ENCODE measurements around the gene ULK4. TPM values are rescaled to one million over a fixed set of nuclear protein-coding genes. Genes with fewer than 3 reads are reported as not detected.

The ULK4 gene
- total and polyA plus RNA-seq, 2 of the 8 experiments (the other 6 are each of a cell fraction or from before 2014, with no cell fraction given), result 3.0 to 10.8 TPM

DNA sequence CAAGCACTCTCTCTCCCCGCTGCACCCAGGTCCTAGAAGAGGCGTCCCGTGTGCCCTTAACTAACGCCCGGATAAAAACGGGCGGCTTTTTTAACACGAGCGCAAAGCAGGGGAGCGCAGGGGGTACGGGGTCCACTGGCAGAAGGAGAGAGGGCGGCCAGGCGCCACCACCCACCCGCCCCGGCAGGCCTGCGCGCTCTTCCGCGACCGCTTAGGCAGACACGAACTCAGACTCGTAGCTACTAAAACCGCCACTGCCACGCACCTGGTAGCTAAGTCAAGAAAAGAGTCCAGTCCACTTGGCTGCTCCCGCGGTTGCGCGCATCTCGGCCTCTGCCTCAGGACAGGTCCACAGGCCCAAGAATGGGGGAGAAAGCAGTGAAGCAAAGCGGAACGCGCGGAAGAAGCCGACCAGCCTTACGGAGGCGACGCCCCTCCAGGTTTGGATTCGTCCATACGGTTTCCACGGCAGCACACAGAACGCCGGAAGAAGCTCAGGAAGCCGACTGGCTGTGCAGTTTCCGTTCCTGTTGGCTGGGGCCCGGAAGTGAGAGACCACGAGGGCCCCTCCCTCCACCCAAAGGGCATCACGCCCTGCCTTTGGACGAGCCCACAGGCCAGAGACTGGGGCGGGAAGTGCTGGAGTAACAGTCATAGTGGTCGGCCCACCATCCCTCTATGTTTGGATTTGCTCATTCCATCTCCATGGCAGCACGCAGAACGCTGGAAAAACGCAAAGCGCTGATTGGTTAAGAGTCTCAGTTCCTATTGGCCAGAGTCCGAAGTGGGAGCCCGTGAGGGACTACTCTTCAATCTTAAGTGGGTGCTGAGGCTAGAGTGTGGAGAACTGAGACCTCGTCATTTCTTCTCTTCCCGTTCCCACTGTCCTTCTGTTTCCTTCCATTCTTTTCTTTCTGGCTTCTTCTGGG lies at the start of gene ULK4 (continued):
- TF ChIP-seq CBX8 (IDR thresholded peaks at IDR 0.05; ENCODE audit: borderline replicate concordance, low read depth, low read length) (no peak), BCL11A (IDR thresholded peaks at IDR 0.05; ENCODE audit: low read depth in 2 of 2, low read length in 2 of 2) (no peak), PHF8 (conservative IDR thresholded peaks at IDR 0.05; ENCODE audit: low read depth, low read length) (peak; percentile 46), NRF1 (IDR thresholded peaks at IDR 0.05; ENCODE audit: low read depth, low read length) (no peak), SP2 (IDR thresholded peaks at IDR 0.05; ENCODE audit: low read length) (no peak), KDM1A (IDR thresholded peaks at IDR 0.05; ENCODE audit: borderline replicate concordance, low read length) (no peak), GABPA (IDR thresholded peaks at IDR 0.05; ENCODE audit: borderline replicate concordance, insufficient read depth, low read length) (peak; percentile 70; the same call in 1 of the 2 replicates), RXRA (IDR thresholded peaks at IDR 0.05; ENCODE audit: insufficient read depth, low read depth, low read length) (no peak)
- TF ChIP-seq, protein P1, sequence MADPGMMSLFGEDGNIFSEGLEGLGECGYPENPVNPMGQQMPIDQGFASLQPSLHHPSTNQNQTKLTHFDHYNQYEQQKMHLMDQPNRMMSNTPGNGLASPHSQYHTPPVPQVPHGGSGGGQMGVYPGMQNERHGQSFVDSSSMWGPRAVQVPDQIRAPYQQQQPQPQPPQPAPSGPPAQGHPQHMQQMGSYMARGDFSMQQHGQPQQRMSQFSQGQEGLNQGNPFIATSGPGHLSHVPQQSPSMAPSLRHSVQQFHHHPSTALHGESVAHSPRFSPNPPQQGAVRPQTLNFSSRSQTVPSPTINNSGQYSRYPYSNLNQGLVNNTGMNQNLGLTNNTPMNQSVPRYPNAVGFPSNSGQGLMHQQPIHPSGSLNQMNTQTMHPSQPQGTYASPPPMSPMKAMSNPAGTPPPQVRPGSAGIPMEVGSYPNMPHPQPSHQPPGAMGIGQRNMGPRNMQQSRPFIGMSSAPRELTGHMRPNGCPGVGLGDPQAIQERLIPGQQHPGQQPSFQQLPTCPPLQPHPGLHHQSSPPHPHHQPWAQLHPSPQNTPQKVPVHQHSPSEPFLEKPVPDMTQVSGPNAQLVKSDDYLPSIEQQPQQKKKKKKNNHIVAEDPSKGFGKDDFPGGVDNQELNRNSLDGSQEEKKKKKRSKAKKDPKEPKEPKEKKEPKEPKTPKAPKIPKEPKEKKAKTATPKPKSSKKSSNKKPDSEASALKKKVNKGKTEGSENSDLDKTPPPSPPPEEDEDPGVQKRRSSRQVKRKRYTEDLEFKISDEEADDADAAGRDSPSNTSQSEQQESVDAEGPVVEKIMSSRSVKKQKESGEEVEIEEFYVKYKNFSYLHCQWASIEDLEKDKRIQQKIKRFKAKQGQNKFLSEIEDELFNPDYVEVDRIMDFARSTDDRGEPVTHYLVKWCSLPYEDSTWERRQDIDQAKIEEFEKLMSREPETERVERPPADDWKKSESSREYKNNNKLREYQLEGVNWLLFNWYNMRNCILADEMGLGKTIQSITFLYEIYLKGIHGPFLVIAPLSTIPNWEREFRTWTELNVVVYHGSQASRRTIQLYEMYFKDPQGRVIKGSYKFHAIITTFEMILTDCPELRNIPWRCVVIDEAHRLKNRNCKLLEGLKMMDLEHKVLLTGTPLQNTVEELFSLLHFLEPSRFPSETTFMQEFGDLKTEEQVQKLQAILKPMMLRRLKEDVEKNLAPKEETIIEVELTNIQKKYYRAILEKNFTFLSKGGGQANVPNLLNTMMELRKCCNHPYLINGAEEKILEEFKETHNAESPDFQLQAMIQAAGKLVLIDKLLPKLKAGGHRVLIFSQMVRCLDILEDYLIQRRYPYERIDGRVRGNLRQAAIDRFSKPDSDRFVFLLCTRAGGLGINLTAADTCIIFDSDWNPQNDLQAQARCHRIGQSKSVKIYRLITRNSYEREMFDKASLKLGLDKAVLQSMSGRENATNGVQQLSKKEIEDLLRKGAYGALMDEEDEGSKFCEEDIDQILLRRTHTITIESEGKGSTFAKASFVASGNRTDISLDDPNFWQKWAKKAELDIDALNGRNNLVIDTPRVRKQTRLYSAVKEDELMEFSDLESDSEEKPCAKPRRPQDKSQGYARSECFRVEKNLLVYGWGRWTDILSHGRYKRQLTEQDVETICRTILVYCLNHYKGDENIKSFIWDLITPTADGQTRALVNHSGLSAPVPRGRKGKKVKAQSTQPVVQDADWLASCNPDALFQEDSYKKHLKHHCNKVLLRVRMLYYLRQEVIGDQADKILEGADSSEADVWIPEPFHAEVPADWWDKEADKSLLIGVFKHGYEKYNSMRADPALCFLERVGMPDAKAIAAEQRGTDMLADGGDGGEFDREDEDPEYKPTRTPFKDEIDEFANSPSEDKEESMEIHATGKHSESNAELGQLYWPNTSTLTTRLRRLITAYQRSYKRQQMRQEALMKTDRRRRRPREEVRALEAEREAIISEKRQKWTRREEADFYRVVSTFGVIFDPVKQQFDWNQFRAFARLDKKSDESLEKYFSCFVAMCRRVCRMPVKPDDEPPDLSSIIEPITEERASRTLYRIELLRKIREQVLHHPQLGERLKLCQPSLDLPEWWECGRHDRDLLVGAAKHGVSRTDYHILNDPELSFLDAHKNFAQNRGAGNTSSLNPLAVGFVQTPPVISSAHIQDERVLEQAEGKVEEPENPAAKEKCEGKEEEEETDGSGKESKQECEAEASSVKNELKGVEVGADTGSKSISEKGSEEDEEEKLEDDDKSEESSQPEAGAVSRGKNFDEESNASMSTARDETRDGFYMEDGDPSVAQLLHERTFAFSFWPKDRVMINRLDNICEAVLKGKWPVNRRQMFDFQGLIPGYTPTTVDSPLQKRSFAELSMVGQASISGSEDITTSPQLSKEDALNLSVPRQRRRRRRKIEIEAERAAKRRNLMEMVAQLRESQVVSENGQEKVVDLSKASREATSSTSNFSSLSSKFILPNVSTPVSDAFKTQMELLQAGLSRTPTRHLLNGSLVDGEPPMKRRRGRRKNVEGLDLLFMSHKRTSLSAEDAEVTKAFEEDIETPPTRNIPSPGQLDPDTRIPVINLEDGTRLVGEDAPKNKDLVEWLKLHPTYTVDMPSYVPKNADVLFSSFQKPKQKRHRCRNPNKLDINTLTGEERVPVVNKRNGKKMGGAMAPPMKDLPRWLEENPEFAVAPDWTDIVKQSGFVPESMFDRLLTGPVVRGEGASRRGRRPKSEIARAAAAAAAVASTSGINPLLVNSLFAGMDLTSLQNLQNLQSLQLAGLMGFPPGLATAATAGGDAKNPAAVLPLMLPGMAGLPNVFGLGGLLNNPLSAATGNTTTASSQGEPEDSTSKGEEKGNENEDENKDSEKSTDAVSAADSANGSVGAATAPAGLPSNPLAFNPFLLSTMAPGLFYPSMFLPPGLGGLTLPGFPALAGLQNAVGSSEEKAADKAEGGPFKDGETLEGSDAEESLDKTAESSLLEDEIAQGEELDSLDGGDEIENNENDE (IDR thresholded peaks at IDR 0.05; ENCODE audit: insufficient replicate concordance, low read length), result no peak

All from H1 (cell line).